ENCODE data around the gene KIAA1328. TPM values are rescaled to one million over a fixed set of nuclear protein-coding genes. Genes with fewer than 3 reads are reported as not detected.

Gene KIAA1328
- total and polyA plus RNA-seq, 2 experiments from 2014 or later = 3.3 to 12.5 TPM

- 87% methylated on average over 10 of the region's 10 CpGs for WGBS (ENCODE audit: low lambda C conversion rate, missing lambda C conversion rate)
- DNase-seq (ENCODE audit: low spot score) = no peak
- Histone ChIP-seq H2AFZ (no peak overlapping the region), H3K9me3 (ENCODE audit: low read depth) (no peaks in the 10 kb centered on the region), H3K27me3 (peaks cover 2% of the 10 kb centered on the region), H3K4me3 (no peak overlapping the region), H3K79me2 (no peaks in the 10 kb centered on the region), H3K4me1 (ENCODE audit: insufficient read depth) (no peaks in the 10 kb centered on the region), H3K27ac (no peak overlapping the region), H3K36me3 (replicated peaks; ENCODE audit: insufficient read depth, low read depth) (no peaks in the 10 kb centered on the region), H3K9me2 (replicated peaks; ENCODE audit: insufficient read depth) (no peaks in the 10 kb centered on the region), H3K4me2 (no peak overlapping the region), H4K20me1 (ENCODE audit: insufficient read depth, poor library complexity, severe bottlenecking) (no peaks in the 10 kb centered on the region)
- TF ChIP-seq CTCF (IDR thresholded peaks at IDR 0.05; ENCODE audit: poor library complexity) = no peak
- no peak for TF ChIP-seq EZH2 (IDR thresholded peaks at IDR 0.05; ENCODE audit: borderline replicate concordance)
- TF ChIP-seq EZH2phosphoT487 (IDR thresholded peaks at IDR 0.05; ENCODE audit: low read depth, severe bottlenecking, unreplicated experiment) = no peak
These were observed 418.7 kb downstream of the KIAA1328 start for GRCh38 chr18:37247497-37248161.

- Histone ChIP-seq H3K4me2 (no peak overlapping the region), H3K9me2 (replicated peaks; ENCODE audit: insufficient read depth) (no peaks in the 10 kb centered on the region), H3K9me3 (ENCODE audit: low read depth) (no peaks in the 10 kb centered on the region), H3K27ac (no peak overlapping the region), H2AFZ (no peak overlapping the region), H3K36me3 (replicated peaks; ENCODE audit: insufficient read depth, low read depth) (no peaks in the 10 kb centered on the region), H3K4me3 (no peak overlapping the region), H4K20me1 (ENCODE audit: insufficient read depth, poor library complexity, severe bottlenecking) (no peaks in the 10 kb centered on the region), H3K27me3 (peaks cover 2% of the 10 kb centered on the region), H3K79me2 (no peaks in the 10 kb centered on the region), H3K4me1 (ENCODE audit: insufficient read depth) (peaks cover 3% of the 10 kb centered on the region)
- no peak for DNase-seq (ENCODE audit: low spot score)
- TF ChIP-seq CTCF (IDR thresholded peaks at IDR 0.05; ENCODE audit: poor library complexity) = no peak
- no peak for TF ChIP-seq EZH2 (IDR thresholded peaks at IDR 0.05; ENCODE audit: borderline replicate concordance)
- TF ChIP-seq EZH2phosphoT487 (IDR thresholded peaks at IDR 0.05; ENCODE audit: low read depth, severe bottlenecking, unreplicated experiment) = no peak
- WGBS (ENCODE audit: low lambda C conversion rate, missing lambda C conversion rate) = 88% methylated on average over 5 of the region's 5 CpGs
These were observed 419.4 kb downstream of the KIAA1328 start for GRCh38 chr18:37248281-37248680.

GRCh38 chr18:37249171-37249886 lies 420.4 kb downstream of the KIAA1328 start:
- Histone ChIP-seq H4K20me1 (ENCODE audit: insufficient read depth, poor library complexity, severe bottlenecking) (no peaks in the 10 kb centered on the region), H3K36me3 (replicated peaks; ENCODE audit: insufficient read depth, low read depth) (no peaks in the 10 kb centered on the region), H3K9me3 (ENCODE audit: low read depth) (no peaks in the 10 kb centered on the region), H3K9me2 (replicated peaks; ENCODE audit: insufficient read depth) (no peaks in the 10 kb centered on the region), H3K27me3 (no peaks in the 10 kb centered on the region), H3K79me2 (no peaks in the 10 kb centered on the region), H3K4me3 (no peak overlapping the region), H3K27ac (no peak overlapping the region), H2AFZ (no peak overlapping the region), H3K4me2 (no peak overlapping the region), H3K4me1 (ENCODE audit: insufficient read depth) (peaks cover 7% of the 10 kb centered on the region)
- DNase-seq (ENCODE audit: low spot score) = no peak
- WGBS (ENCODE audit: low lambda C conversion rate, missing lambda C conversion rate) = 87% methylated on average over 11 of the region's 11 CpGs
- no peak for TF ChIP-seq CTCF (IDR thresholded peaks at IDR 0.05; ENCODE audit: poor library complexity)
- no peak for TF ChIP-seq EZH2 (IDR thresholded peaks at IDR 0.05; ENCODE audit: borderline replicate concordance)
- no peak for TF ChIP-seq EZH2phosphoT487 (IDR thresholded peaks at IDR 0.05; ENCODE audit: low read depth, severe bottlenecking, unreplicated experiment)
